ENCODE data around the gene TNIP3.

Gene TNIP3

GRCh38 chr4:121139533-121140222 is 24.4 kb downstream of the TNIP3 start:
- no peak for DNase-seq (ENCODE audit: low read depth in 2 of 2)

GRCh38 chr4:121138039-121138825 is 25.9 kb downstream of the TNIP3 start:
- DNase-seq (ENCODE audit: low read depth in 2 of 2), result no peak

GRCh38 chr4:121130326-121130660 is 33.8 kb downstream of the TNIP3 start:
- no peak for DNase-seq (ENCODE audit: low read depth in 2 of 2)

DNA sequence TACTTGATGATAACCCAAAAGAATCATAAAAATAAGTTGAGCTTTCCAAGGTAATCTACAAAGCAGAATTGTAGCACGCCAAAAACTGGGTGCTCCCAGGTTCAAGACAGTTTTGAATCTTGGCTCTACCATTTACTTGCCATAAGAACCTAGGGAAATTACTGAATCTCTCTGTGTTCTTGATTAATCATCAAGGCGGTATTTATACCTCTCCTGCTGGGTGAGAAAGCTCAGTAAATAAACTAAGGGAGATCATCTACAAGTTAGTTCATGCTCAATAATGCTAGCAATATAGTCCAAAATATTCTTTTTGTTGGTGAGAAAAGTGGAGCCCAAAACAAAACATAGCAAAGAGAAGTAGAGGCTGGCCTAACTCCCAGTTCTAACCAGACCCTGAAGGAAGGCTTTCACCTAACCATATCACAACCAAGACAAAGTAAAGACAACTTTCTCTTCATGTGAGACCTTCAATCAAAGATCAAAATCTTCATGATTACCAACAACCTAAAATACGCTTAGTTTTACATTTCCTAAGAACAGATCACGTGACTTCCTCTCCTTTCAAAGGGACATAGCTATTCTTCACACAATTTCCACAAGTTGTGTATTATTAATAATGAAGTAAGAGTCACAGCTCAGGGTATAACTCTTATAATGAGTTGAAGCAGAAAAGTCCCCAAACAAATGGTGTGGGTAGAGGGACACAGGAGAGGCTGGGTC is 34.4 kb downstream of the TNIP3 start:
- no peak for DNase-seq (ENCODE audit: low read depth in 2 of 2)

DNA sequence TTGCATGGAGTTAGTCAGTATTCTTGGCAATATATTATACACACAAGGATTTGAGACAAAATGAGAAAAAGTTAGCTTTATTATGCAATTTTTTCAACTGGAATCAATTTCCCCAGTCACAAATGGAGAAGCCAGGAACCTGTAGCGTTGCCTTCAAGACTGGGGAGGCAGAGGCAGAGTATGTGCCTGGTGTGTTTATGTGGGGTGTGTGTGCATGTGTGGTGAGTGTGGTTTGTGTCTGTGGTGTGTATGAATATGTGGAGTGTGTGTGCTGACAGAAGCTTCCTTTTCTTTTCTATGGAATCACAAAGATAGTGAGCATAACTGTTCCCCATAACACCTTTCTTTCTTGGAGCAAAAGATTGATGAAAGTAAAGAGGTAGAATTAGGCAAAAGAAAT is 37.0 kb downstream of the TNIP3 start:
- no peak for DNase-seq (ENCODE audit: low read depth in 2 of 2)

GRCh38 chr4:121126449-121127006 is 37.6 kb downstream of the TNIP3 start:
- DNase-seq (ENCODE audit: low read depth in 2 of 2), result no peak

- no peak for DNase-seq (ENCODE audit: low read depth in 2 of 2)
Measured at GRCh38 chr4:121125498-121125885, 38.6 kb downstream of the TNIP3 start.

- DNase-seq (ENCODE audit: low read depth in 2 of 2), result no peak
Measured at GRCh38 chr4:121122661-121123060, 41.5 kb downstream of the TNIP3 start.

DNA sequence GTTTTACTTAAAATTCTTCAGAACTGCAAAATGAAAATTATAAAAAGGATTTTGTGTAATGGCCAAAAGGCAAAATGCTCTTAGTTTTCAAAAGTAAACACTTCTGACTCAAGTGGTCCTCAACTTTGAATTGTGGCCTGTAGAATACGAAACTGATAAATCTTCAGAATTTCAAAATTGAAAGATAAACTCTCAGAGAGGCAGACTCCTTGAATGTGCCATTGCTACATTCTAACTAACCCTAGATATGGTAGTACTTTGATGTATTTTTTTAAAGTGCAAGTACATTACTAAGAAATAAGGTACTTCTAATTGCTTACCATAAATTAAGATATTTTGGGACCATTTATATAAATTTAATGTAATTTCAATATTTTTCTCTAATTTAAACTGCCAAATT is 44.4 kb downstream of the TNIP3 start:
- DNase-seq (ENCODE audit: low read depth in 2 of 2), result no peak

DNA sequence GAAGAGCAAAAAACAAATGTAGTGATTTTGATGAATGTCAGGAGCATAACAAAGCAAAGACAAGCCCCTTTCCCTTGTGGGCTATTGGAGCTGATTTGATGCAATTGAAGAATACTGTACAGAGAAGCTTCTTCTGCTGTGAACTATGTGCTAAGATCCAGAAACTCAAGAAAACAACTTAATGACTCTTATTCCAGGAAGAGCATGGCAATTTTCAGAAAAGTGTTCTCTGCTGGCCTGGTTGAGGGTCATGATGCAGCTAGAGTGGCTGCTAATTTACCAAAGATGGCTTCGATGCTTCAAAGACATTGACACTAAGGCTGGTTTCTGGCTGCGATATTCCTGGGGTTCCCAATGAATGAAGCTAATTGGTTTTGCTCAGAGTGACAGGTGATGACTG is 45.8 kb downstream of the TNIP3 start:
- no peak for DNase-seq (ENCODE audit: low read depth in 2 of 2)

GRCh38 chr4:121114756-121115155 is 49.4 kb downstream of the TNIP3 start:
- no peak for DNase-seq (ENCODE audit: low read depth in 2 of 2)

- no peak for DNase-seq (ENCODE audit: low read depth in 2 of 2)
Measured at GRCh38 chr4:121112530-121112929, 51.6 kb downstream of the TNIP3 start.

GRCh38 chr4:121108557-121108956 is 55.6 kb downstream of the TNIP3 start:
- no peak for DNase-seq (ENCODE audit: low read depth in 2 of 2)

DNA sequence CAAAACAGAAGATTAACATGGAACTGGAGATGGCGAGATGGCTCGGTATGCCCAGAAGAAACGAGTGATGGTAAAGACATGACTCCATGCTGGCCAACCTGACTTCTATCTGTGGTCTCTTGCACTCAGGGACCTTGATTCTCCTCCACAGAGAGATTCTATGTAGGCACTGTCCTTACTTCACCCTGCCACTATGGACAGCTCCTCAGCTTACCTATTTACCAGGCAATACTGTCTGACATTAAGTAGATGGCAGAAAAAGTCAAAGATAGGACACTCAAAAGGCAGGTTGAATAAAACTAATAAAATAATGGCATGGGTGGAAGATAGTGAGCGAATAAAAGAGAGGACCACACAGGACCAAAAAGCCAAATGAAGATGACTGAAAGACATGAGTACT is 56.6 kb downstream of the TNIP3 start:
- no peak for DNase-seq (ENCODE audit: low read depth in 2 of 2)

- no peak for DNase-seq (ENCODE audit: low read depth in 2 of 2)
Measured at GRCh38 chr4:121100093-121100775, 63.9 kb downstream of the TNIP3 start.

- DNase-seq (ENCODE audit: low read depth in 2 of 2), result no peak
Measured at GRCh38 chr4:121098266-121098665, 65.9 kb downstream of the TNIP3 start.

DNA sequence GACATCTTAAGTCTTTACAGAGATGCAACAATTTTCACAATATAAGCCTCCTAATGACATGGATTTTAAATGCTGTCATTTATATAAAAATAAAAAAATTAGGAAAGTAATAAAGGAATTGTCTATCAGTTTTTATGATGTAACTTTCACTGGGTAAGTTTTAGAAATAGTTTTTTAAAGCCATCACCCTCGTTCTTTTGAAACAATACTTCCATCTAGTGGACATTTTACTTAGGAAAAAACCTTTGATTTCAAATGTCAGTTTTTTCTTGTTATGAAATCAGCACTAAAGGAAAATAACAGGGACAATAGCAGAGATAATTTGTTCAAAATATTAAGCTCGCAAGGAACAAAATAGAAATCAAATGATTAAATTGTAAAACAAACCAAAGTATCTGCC is 67.5 kb downstream of the TNIP3 start:
- no peak for DNase-seq (ENCODE audit: low read depth in 2 of 2)

- no peak for DNase-seq (ENCODE audit: low read depth in 2 of 2)
Measured at GRCh38 chr4:121096191-121096590, 67.9 kb downstream of the TNIP3 start.

GRCh38 chr4:121094297-121094966 is 69.7 kb downstream of the TNIP3 start:
- DNase-seq (ENCODE audit: low read depth in 2 of 2), result no peak

GRCh38 chr4:121093261-121093660 is 70.9 kb downstream of the TNIP3 start:
- no peak for DNase-seq (ENCODE audit: low read depth in 2 of 2)

GRCh38 chr4:121091941-121092340 is 72.2 kb downstream of the TNIP3 start:
- no peak for DNase-seq (ENCODE audit: low read depth in 2 of 2)

Data from stimulated activated CD8-positive, alpha-beta memory T cell treated with anti-CD3 and anti-CD28 coated beads, Interleukin-7, amount 100 ng/mL, for 1 hour (primary cell).